NOMO-1 (cell line): ENCODE results near the gene UBLCP1.
"Not testable (repeated sequence)": the region's sequence is repeated elsewhere in the genome, so short reads cannot be mapped to it uniquely, and the experiment has no call there.

Source experiments
- DNase-seq, 2 experiments: peaks; one replicate each; lab custom pipeline; 2025; ENCODE audit not compliant: unreplicated experiment in 2 of 2; lab: John Stamatoyannopoulos, UW

The UBLCP1 gene

DNA sequence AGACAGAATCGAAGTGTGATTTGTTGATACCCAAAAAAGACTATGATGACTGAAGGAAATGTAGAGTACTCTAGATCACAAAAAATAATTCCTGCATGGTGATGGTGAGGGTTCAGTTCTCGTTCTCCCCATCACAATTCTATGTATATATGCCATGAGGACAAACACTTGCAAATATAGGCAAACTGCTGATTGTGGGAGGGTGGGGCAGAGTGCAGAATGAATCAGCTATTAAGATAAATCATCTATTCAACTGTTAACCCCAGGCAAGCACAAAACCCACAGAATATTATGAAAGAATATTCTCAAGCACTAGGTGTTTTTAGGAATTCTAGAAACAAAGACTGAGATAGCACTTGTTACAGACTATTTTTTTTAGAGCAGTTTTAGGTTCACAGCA is 13.9 kb upstream of the UBLCP1 start:
- DNase-seq, result no peak

DNA sequence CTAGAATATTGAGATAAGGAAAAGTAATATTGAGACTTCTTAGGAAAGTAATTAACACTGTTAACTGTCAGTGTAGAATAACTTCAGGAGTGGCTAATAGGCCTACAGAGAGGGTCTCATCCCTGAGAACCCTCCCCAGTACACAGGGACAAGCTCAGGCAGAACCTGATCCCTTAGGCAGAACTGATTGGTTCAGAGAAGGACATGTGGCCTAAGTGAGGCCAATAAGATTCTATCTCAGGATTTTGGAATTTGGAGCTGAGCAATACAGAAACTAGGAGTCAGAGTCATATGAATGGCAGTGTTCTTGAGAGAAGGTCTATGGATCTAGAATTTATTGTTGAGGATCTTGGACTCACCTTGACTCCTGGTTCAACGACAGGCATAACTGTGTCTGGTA is 10.9 kb upstream of the UBLCP1 start:
- DNase-seq, result no peak

DNA sequence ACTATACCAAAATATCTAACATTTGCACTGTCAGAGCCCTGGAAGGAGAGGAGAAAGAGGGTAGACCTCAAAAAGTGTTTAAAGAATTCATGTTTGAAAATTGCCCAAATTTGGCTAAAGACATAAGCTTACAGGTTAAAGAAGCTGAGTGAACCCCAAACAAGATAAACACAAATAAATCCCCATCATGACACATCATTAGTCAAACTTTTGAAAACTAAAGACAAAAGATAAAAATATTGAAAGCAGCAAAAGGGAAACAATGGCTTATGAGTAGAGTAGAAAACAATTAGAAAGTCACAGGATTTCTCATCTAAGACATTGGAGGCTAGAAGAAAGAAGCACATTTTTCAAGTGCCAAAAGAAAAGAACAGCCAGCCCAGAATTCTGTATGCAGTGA is 6.1 kb upstream of the UBLCP1 start:
- no peak for DNase-seq

DNA sequence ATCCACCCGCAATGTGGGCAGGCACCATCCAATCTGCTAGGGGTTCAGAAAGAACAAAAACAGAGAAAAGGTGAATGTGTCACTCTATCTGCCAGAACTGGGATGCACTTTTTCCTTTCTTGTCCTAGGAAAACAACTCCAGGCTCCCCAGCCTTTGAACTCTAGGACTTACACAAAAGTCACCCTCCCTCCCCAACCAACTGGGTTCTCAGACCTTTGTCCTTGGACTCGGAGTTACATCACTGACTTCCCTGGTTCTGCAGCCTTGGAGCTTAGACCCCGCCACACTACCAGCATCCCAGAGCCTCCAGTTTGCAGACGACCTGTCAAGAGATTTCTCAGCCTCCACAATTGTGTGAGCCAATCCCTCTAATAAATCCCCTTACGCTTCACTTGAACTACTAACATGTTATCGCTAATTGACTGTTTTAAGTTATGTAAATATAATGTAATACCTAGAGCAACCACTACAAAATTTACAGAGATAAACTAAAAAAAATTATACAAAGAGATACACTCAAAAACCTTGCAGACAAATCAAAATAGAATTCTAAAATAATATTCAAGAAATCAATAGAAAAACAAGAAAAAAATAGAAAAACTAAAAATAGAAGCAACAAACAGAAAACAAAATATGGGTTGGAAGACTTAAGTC is 5.3 kb upstream of the UBLCP1 start:
- DNase-seq, result no peak

DNA sequence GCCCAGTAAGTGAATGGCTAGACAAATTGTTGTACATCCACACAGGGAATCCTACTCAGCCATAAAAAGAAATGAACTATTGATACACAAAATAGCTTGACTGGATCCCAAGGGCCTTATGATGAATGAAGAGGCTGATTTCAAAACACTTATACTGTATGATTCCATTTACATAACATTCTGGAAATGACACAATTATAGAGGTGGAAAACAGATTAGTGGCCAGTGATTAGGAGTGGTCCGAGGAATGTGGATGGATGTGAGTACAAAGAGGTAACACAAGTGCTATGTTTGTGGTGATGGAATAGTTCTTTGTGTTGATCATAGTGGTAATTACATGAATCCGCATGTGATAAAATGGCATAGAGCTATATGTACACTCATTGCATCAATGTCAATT is 4.7 kb upstream of the UBLCP1 start:
- no peak for DNase-seq

DNA sequence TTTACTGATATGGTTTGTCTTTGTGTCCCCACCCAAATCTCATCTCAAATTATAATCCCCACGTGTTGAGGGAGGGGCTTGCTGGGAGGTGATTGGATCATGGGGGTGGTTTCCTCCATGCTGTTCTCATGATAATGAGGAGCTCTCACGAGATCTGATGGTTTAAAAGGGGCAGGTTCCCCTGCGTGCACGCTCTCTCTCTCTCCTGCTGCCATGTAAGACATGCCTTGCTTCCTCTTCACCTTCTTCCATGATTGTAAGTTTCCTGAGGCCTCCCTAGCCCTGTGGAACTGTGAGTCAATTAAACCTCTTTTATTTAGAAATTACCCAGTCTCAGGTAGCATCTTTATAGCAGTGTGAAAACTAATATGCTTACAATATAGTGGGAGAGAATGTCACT is 2.9 kb upstream of the UBLCP1 start:
- DNase-seq, result not testable (repeated sequence)

DNA sequence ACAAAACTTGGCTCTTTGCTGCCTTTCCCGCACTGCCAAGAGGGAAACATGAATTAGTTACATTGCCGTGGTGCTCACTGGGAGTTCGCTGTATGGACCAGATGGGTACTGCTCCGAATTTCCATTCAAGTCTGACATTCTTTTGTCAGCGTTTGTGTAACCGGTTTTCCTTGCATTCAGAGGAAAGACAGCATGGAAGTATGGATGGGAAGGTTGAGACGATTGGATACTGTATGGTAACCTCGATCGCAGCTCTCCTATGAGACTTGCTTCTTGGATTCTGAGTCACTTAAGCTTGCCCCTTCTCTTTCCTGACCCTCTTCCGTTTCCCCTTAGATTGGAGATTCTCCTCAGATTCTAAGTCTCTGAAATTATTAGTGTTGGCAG is 625 bp upstream of the UBLCP1 start:
- no peak for DNase-seq

DNA sequence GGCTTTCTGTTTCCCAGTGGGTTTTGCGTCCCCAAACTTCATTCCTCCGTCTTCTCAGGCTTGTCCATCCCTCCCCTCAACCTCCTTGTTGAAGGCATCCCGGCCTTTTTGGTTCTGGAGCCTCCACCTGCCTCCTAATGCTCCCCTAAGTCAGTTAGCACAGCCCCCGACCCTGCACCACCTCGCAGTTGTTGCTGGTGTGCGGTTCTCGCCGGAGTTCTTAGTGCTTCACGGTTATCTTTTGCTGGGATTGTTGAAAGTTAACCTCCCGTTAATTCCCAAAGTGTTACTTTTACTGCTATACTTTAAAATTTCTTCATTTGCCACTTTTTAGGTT is 447 bp downstream of the UBLCP1 start:
- DNase-seq, result no peak

DNA sequence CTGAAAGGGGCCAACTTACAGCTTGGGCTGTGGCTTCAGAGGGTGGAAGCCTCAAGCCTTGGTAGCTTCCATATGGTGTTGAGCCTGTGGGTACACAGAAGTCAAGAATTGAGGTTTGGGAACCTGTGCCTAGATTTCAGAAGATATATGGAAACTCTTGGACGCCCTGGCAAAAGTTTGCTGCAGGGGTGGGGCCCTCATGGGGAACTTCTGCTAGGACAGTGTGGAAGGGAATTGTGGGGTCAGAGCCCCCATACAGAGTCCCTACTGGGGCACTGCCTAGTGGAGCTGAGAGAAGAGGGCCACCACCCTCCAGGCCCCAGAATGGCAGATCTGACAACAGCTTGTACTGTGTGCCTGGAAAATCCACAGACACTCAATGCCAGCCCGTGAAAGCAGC is 3.7 kb downstream of the UBLCP1 start:
- DNase-seq, result not testable (repeated sequence)

DNA sequence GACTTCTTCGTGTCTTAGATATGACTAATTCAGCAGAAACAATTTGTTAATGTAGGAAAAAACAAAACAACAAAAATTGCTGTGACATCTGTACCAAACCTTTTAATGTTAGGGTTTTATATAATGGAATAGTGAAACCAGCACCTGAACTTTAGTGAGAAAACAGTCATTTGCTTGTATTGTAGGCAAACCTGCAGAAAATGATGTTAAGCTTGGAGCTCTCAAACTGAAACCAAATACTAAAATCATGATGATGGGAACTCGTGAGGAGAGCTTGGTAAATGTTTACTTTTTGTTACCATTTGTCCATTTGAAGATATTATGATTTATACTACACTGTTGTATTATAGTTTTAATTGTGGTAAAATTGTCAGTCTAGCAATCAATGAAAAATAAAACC is 6.6 kb downstream of the UBLCP1 start:
- DNase-seq, result no peak

DNA sequence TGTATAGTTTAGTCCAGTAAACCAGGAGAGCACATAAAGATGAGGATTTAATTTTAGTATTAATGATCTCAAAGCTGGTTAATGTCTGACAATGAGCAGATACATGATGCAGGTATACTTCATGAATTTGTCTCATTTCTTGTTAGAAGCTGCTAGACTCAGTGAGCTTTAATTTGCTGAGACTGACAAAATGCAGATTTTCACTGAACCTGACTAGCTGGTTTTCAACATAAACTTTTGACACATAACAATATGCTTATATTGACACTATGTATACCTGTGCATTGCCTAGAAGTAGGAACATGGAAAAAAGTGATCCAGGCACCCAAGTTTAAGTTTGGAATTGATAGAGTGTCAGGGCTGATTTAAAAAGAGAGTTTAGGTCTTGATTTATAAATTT is 10.8 kb downstream of the UBLCP1 start:
- DNase-seq, result no peak

DNA sequence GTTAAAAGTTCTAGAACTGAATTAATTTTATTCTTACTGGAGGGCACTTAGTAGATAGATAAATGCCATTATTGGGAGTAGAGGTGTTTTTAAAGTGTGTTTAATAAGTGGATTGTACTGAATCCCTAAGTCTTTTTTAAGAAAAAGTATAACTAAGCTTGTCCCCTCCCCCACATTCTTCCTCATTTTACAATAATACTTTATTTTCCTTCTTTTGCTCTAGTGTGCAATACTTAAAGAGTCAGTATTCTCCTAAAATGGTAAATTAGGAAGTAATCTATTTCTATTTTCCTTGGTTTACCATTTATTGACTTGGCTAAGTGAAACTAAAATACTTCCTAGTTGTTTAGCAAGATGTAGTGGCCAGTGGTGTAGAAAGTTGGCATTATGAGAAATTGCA is 11.6 kb downstream of the UBLCP1 start:
- DNase-seq, result peak in 1 of 2 experiments; percentile 2

DNA sequence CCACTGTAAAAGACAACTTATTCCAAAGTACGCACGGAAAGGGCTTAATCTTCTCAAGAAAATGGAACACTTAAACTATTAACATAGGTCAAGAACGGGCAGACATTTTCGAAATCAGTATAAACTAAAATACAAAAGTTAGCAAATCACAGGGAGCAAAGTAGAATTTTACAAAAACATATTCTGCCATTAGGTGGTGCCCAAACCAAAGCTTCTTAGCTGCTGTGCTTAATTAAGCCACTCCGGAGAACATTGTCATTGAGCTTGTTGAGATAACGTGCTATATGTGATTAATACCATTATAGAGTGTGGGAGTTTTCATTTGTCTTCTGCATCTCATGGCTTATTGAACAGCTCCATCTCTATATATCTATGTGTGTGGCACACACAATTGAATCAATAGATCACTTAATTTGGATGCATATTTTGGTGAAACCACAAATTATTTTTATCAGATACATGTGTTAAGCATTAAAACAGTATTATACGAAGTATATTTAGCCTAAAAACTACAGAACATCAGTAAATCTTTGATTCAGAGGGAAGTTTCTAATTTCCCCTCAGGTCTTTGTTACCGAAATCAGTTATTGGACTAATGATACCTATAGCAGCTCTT is 23.4 kb downstream of the UBLCP1 start:
- peak in 1 of 2 experiments; percentile 61 for DNase-seq

DNA sequence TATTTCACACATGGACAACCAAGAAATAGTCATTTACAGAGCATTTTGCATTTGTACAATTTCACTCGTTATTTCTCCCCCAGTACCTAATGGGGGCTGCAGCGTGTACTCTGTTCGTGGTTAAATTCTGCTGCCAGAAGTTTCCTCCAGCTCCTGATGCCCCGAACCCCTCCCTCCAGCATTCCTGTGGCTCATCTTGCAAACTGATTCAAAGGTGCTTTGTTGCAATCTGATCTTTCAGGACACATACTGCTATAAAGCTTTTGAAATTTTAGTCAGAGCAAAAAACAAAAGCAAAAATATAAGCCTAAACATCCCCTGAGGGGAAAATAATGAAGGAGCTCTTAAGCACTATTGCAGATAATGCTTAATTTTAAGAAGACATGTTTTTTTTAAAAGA is 27.7 kb downstream of the UBLCP1 start:
- no peak for DNase-seq

DNA sequence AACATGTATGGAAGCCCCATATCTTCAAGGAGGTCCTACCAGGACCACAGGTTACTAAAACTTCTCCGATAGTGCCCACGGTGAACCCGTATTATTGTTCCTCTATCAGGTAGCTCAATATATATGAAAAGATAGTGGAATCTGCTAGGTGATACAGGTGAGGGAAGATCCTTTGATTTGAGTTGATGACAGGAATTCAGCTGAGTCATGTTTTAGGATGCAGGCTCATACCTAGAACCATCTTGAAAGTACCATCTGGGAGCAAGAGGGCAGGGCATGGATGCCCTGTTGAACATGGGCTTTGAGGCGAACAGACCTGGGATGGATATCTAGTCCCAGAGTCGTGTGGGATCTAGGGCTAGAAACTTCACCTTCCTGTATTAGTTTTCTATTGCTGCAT is 31.8 kb downstream of the UBLCP1 start:
- no peak for DNase-seq

DNA sequence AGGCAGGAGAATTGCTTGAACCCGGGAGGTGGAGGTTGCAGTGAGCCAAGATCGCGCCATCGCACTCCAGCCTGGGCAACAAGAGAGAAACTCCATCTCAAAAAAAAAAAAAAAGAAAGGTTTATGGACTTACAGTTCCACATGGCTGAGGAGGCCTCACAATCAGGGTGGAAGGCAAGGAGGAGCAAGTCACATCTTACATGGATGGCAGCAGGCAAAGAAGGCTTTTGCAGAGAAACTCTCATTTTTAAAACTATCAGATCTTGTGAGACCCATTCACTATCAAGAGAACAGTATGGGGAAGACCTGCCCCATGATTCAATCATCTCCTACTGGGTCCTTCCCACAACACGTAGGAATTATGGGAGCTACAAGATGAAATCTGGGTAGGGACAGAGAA is 34.2 kb downstream of the UBLCP1 start:
- not testable (repeated sequence) for DNase-seq

DNA sequence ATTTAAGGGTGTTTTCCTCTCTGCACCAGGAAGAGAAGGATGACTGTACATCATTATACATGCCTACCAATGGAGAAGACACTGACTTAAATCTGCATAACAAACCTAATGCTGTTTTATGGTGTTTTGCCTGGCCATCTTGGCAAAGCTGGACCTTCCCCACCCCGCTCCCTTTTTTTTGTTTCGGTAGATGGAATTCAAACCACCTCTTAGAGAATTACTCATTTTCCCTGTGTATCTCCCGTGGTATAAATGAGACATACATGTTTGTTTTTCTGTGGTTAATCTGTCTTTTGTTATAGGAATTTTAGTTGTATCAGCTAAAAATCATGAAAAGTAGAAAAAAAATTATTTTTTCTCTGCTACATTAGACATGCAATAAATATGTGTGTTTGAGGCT is 38.4 kb downstream of the UBLCP1 start:
- DNase-seq, result no peak

DNA sequence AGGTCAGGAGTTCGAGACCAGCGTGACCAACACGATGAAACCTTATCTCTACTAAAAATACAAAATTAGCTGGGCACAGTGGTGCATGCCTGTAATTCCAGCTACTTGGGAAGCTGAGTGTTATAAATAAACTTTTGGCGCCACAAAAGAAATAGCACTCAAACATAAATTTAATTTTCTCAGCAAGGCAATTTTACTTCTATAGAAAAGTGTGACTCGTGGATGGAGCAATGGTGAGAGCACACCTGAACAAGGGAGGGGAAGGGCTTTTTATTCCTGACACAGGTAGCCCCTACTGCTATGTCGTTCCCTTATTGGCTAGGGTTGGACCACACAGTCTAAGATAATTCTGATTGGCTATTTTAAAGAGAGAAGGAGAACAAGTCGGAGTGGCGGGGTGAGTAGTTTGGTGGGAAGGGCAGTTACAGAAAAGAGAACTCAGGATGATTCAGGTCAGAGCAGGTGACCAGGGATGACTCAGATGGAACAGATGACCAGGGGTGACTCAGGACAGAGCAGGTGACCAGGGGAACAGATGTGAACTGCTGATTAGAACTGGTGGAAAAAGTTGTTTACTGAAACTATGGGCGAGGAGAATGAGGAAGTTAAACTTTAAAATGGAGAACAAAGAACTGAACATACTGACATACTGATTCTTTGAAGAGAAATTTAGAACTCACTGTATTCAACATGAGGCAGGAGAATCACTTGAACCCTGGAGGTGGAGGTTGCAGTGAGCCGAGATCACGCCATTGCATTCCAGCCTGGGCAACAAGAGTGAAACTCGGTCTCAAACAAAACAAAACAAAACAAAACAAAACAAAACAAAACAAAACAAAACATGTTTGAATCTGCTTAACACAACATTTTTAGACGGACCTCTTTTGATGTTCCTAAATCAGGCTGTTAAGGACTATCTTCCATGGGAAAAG is 39.1 kb downstream of the UBLCP1 start:
- peak in 1 of 2 experiments; percentile 38 for DNase-seq

DNA sequence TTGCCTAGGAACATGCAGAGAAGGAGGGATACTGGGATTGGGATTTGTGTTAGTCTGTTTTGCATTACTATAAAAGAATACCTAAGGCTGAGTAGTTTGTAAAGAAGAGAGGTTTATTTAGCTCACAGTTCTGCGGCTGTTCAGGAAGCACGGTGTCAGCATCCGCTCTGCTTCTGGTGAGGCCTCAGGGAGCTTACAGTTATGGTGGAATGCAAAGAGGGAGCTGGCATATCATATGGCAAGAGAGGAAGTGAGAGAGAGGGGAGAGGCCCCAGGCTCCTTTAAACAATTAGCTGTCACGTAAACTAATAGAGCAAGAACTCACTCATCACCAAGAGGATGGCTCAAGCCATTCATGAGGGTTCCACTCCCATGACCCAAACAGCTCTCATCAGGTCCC is 40.2 kb downstream of the UBLCP1 start:
- no peak for DNase-seq

DNA sequence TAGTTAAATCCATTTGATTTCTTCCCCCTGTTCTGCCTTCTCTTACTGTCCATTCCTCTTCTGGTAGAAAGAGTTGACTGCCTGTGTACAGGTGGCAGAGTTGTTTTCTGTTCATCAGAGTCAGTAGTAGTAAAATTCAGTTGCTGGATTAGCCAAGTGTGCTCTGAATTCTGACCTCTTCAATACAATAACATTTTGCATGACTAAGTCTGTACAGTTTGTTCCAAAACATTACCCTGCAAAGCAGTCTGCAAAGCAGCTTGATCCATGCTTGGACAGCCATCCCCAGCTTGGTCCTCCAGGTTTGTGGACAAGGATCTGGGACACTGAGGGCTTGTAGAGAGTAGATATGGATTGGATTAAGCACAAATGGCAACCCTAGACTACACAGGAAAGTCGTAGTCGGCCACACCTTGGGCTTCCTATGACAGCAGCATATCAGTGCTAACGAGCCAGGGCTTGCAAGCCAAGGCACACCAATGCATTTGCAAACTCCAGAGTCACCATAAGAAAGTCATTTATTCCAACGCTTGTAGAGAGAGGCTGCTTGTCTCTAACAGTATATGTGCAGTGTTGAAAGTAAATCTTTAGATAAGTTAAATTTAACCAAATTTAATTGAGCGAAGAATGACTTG is 42.0 kb downstream of the UBLCP1 start:
- no peak for DNase-seq

DNA sequence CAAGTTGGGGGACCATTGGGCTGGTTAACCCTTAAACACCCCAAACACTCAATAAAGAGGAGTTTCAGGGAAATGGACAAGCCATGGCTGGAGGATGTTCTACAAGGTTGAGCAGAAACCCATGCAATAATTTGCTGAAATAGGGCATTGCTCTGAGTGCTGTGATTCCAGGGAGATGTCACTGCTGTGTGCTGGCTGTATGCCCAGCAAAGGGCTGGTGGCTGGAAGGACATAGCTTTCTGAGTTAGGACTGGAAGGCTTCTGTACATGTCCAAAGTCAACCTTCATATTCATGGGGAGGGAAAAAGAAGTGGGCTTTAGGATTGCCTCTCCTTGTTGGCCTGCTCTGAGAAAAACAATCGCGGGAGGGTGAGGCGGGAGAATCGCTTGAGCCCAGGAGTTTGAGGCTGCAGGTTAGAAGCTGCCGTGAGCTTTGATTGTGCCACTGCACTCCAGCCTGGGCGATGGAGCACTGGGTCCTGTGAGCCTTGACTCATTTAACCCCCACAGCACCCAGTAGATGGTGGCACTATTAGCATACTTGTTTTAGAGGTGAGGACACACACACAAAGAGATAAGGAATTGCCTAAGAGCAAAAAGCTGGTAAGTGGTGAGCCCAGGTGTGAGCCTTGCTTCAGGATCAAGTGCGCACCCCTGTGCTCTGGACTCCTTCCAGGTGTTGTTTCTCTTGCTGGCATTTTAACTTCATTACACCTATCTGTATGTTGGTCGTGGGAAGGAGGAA is 46.8 kb downstream of the UBLCP1 start:
- DNase-seq, result no peak
